SK-N-SH (cell line): Measurements from ENCODE around the gene AP1B1. TPM values are rescaled to one million over a fixed set of nuclear protein-coding genes. Genes with fewer than 3 reads are reported as not detected.

Source experiments
- CTCF ChIA-PET: fragments of 300-600, 350-600 bp; formaldehyde crosslinking; extraction: SDS; loops from one replicate; lab custom pipeline; 2021; lab: Yijun Ruan, JAX
- POLR2A ChIA-PET: fragments of 350-600 bp; sonication (Branson Sonifier 250); formaldehyde crosslinking; extraction: SDS; loops from one replicate; lab custom pipeline; 2020; ENCODE audit warnings: antibody characterized with exemption, inconsistent platforms; lab: Yijun Ruan, JAX
- DNase-seq: peaks from one replicate; pipeline ENCODE4 v3.0.0; 2012
- H2AFZ ChIP-seq: fragments of 200-600 bp; sonication (generic); 2 replicates; pipeline ENCODE4 v1.8.1; 2016; ENCODE audit warnings: antibody characterized with exemption, mild to moderate bottlenecking, low read depth
- H3F3A ChIP-seq: fragments of 200-600 bp; sonication (generic); replicated peaks from 2 replicates; pipeline ENCODE3; 2016; ENCODE audit warnings: antibody characterized with exemption, mild to moderate bottlenecking; ENCODE audit not compliant: insufficient read depth
- H3K27ac ChIP-seq, 2 experiments: fragments of 200-500 bp in 1 of 2; fragments of 200-600 bp in 1 of 2; sonication (Bioruptor generic) in 1 of 2; sonication (generic), shearing (Covaris generic) in 1 of 2; 2 replicates each; pipeline versions ENCODE4 v1.5.1 to v1.6.1; 2014 to 2016; ENCODE audit warnings: low read depth in 2 of 2, inconsistent platforms in 1 of 2, low read length in 1 of 2, mild to moderate bottlenecking in 1 of 2, mixed read lengths in 1 of 2
- H3K27me3 ChIP-seq: fragments of 200-600 bp; sonication (generic), shearing (Covaris generic); 2 replicates; pipeline ENCODE4 v1.6.1; 2016; ENCODE audit warnings: mixed run types; ENCODE audit not compliant: insufficient read depth
- H3K36me3 ChIP-seq, 2 experiments: fragments of 200-500 bp in 1 of 2; fragments of 200-600 bp in 1 of 2; sonication (Bioruptor generic) in 1 of 2; sonication (generic) in 1 of 2; replicated peaks in 1 of 2; 2 replicates each; pipeline versions ENCODE3 to v1.5.1; 2014 to 2016; ENCODE audit warnings: low read length in 1 of 2, mild to moderate bottlenecking in 1 of 2; ENCODE audit not compliant: insufficient read depth in 2 of 2, control insufficient read depth in 1 of 2
- H3K4me1 ChIP-seq, 2 experiments: fragments of 200-500 bp in 1 of 2; fragments of 200-600 bp in 1 of 2; sonication (Bioruptor generic) in 1 of 2; sonication (generic), shearing (Covaris generic) in 1 of 2; 2 replicates each; pipeline versions ENCODE4 v1.5.1 to v1.6.1; 2014 to 2016; ENCODE audit warnings: low read depth in 1 of 2, low read length in 1 of 2, mixed run types in 1 of 2; ENCODE audit not compliant: insufficient read depth in 2 of 2, control insufficient read depth in 1 of 2
- H3K4me2 ChIP-seq: fragments of 200-600 bp; sonication (generic), shearing (Covaris generic); 2 replicates; pipeline ENCODE4 v1.6.1; 2017; ENCODE audit warnings: mixed run types
- H3K4me3 ChIP-seq, 2 experiments: fragments of 200-500 bp in 1 of 2; fragments of 200-600 bp in 1 of 2; sonication (Bioruptor generic) in 1 of 2; sonication (generic), shearing (Covaris generic) in 1 of 2; 2 replicates each; pipeline versions ENCODE4 v1.5.1 to v1.8.1; 2014 to 2016; ENCODE audit warnings: low read depth in 2 of 2, inconsistent platforms in 1 of 2, low read length in 1 of 2, mild to moderate bottlenecking in 1 of 2, mixed read lengths in 1 of 2, moderate library complexity in 1 of 2
- H3K79me2 ChIP-seq: fragments of 200-600 bp; sonication (generic); 2 replicates; pipeline ENCODE4 v1.8.1; 2017; ENCODE audit warnings: mild to moderate bottlenecking; ENCODE audit not compliant: insufficient read depth
- H3K9ac ChIP-seq: fragments of 200-600 bp; sonication (generic); 2 replicates; pipeline ENCODE4 v1.6.1; 2017; ENCODE audit warnings: mixed run types
- H3K9me2 ChIP-seq: fragments of 200-600 bp; sonication (generic); 2 replicates; pipeline ENCODE4 v1.6.1; 2017; ENCODE audit warnings: mixed run types
- H3K9me3 ChIP-seq: fragments of 200-600 bp; sonication (generic); 2 replicates; pipeline ENCODE4 v1.6.1; 2017; ENCODE audit warnings: mixed run types, mild to moderate bottlenecking, moderate library complexity
- H4K20me1 ChIP-seq: fragments of 200-600 bp; sonication (generic); 2 replicates; pipeline ENCODE4 v1.6.1; 2017; ENCODE audit warnings: mild to moderate bottlenecking, mixed run types; ENCODE audit not compliant: insufficient read depth
- CHD2 ChIP-seq: fragments of 150-350 bp; IDR thresholded peaks from 2 replicates; pipeline ENCODE4 v1.6.1; 2018; ENCODE audit warnings: low read length; ENCODE audit not compliant: partially characterized antibody
- EP300 ChIP-seq, 2 experiments: IDR thresholded peaks; 2 replicates each; pipeline versions ENCODE4 v1.4.0 to v1.6.1; 2012; ENCODE audit warnings: borderline replicate concordance in 1 of 2, low read depth in 1 of 2, low read length in 1 of 2
- FOSL2 ChIP-seq: IDR thresholded peaks from 2 replicates; pipeline ENCODE4 v1.4.0; 2012; ENCODE audit warnings: low read depth, mild to moderate bottlenecking, moderate library complexity, borderline replicate concordance
- GABPA ChIP-seq: IDR thresholded peaks from 2 replicates; pipeline ENCODE4 v1.4.0; 2012; ENCODE audit warnings: low read depth, mild to moderate bottlenecking
- GATA2 ChIP-seq: sonication (generic); formaldehyde crosslinking; IDR thresholded peaks from 2 replicates; pipeline ENCODE4 v1.5.0; 2020; ENCODE audit warnings: mild to moderate bottlenecking, missing genetic modification reagents
- MXI1 ChIP-seq: IDR thresholded peaks from 2 replicates; pipeline ENCODE4 v1.6.1; 2012; ENCODE audit warnings: mild to moderate bottlenecking, low read depth, low read length, improper control_type of control experiment
- NRF1 ChIP-seq: IDR thresholded peaks from 2 replicates; pipeline ENCODE4 v1.6.1; 2012; ENCODE audit warnings: low read depth, mild to moderate bottlenecking, low read length
- RFX5 ChIP-seq: IDR thresholded peaks from 2 replicates; pipeline ENCODE4 v1.6.1; 2012; ENCODE audit warnings: mild to moderate bottlenecking, improper control_type of control experiment, low read length
- RXRA ChIP-seq: IDR thresholded peaks from 2 replicates; pipeline ENCODE4 v1.4.0; 2012; ENCODE audit warnings: low read depth, mild to moderate bottlenecking, borderline replicate concordance
- SMC3 ChIP-seq: IDR thresholded peaks from 2 replicates; pipeline ENCODE4 v1.6.1; 2012; ENCODE audit warnings: low read depth, low read length, improper control_type of control experiment
- TAF1 ChIP-seq: IDR thresholded peaks from 2 replicates; pipeline ENCODE4 v1.6.1; 2012; ENCODE audit warnings: low read depth, mild to moderate bottlenecking, low read length, moderate library complexity, borderline replicate concordance
- YY1 ChIP-seq: IDR thresholded peaks from 2 replicates; pipeline ENCODE4 v1.4.0; 2012; ENCODE audit warnings: low read depth, mild to moderate bottlenecking
- WGBS: methylation state at CpG from one replicate; pipeline ENCODE4 v1.1.6; 2017; ENCODE audit warnings: low lambda C conversion rate; 5-methylcytosine and 5-hydroxymethylcytosine counted together
- polyA plus RNA-seq, 3 experiments: library from polyadenylated mRNA; depleted of rRNA; stranded (reverse); fragments of >200 nt; gene quantifications; 2 replicates each; pipeline ENCODE4 v1.2.3, GENCODE V29; 2012
- TF ChIP-seq, protein P1 (sequence below): IDR thresholded peaks from 2 replicates; pipeline ENCODE4 v1.4.0; 2012; ENCODE audit warnings: low read depth, borderline replicate concordance
- TF ChIP-seq, protein P2 (sequence below): IDR thresholded peaks from 2 replicates; pipeline ENCODE4 v1.4.0; 2012; ENCODE audit warnings: low read depth, borderline replicate concordance

AP1B1 gene
- polyA plus RNA-seq, 1 of the 3 experiments (the other 2 are of a cell fraction): 51.9 TPM

DNA sequence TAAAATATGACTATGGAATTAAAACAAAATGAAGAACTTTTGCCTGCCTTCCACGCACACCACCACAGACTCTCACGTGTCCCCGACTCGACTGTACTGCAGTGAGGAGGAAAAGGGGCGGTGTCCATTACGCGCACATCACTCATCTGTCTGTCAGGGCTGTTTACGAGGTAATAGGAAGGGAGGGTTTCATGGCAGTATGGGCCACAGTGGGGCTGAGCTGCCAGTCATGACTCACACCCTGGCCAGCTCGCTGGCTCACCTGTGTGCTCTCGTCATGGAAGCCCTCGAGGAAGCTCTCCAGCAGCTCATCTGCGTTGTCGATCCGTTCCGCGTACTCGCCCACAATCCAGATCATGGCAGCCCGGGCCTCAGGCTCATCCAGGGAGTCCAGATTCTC is 39.4 kb downstream of the AP1B1 start:
- WGBS: 97% methylated on average over 18 of the region's 18 CpGs
- CTCF ChIA-PET: interaction anchor here (0.7 to 1.7 kb wide), 2 partner anchors 10 to 103 kb away, joined by 3 to 8 read pairs; no protein-coding TSS in a partner anchor

DNA sequence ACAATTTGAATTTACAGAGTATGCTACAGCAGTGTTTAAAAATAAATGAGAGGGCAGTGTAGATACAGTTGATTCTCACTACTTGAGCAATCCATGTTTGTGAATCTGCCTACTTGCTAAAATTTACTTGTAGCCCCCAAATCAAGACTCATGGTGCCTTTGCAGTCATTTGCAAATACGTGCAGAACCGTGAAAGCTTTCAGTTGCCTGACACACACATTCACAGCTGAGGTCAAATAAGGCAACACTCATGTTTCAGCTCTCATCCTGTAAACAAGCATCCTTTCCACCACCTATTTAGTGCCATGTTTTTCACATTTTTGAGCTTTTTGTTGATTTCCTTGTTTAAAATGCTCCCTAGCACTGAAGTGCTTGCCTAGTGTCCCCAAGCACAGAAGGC is 40.3 kb downstream of the AP1B1 start:
- Histone ChIP-seq H3K4me2 (no peak overlapping the region), H3K9me2 (no peaks in the 10 kb centered on the region), H3K79me2 (no peaks in the 10 kb centered on the region), H3F3A (peaks cover 26% of the 10 kb centered on the region), H3K9me3 (no peaks in the 10 kb centered on the region), H3K4me1 (peaks cover 18 to 35% of the 10 kb centered on the region in 2 experiments), H3K27me3 (no peaks in the 10 kb centered on the region), H4K20me1 (no peaks in the 10 kb centered on the region), H3K4me3 (no peak overlapping the region), H3K27ac (no peak overlapping the region), H2AFZ (no peak overlapping the region), H3K36me3 (peaks cover 28 to 65% of the 10 kb centered on the region in 2 experiments), H3K9ac (no peak overlapping the region)
- WGBS: 93% methylated on average over 2 of the region's 2 CpGs
- no peak for DNase-seq
- POLR2A ChIA-PET: no interaction called here
- CTCF ChIA-PET: interaction anchor here (1.2 to 2.2 kb wide), 3 partner anchors 11 to 54 kb away, joined by 3 to 11 read pairs (median 8); partner anchors contain the start of gene GAS2L1
- no peak for TF ChIP-seq NRF1
- no peak for TF ChIP-seq SMC3
- no peak for TF ChIP-seq FOSL2
- no peak for TF ChIP-seq YY1

More for the DNA sequence above, 39.4 kb downstream of the AP1B1 start:
- H3K27ac ChIP-seq: no peak overlapping the region
- H3K4me2 ChIP-seq: no peak overlapping the region
- peaks cover 18% of the 10 kb centered on the region for H3F3A ChIP-seq
- no peak overlapping the region for H2AFZ ChIP-seq
- H3K9ac ChIP-seq: no peak overlapping the region
- H4K20me1 ChIP-seq: no peaks in the 10 kb centered on the region
- POLR2A ChIA-PET: no interaction called here
- no peaks in the 10 kb centered on the region for H3K79me2 ChIP-seq
- H3K4me3 ChIP-seq: no peak overlapping the region
- H3K4me1 ChIP-seq: peaks cover 10 to 26% of the 10 kb centered on the region in 2 experiments; a peak in 3 of 4 replicates
- H3K9me3 ChIP-seq: no peaks in the 10 kb centered on the region
- H3K36me3 ChIP-seq: peaks cover 28 to 74% of the 10 kb centered on the region in 2 experiments
- DNase-seq: no peak
- H3K27me3 ChIP-seq: no peaks in the 10 kb centered on the region
- TF ChIP-seq TAF1: no peak
- no peak for TF ChIP-seq GABPA
- TF ChIP-seq SMC3: no peak
- no peak for TF ChIP-seq RXRA
- TF ChIP-seq, protein P1, sequence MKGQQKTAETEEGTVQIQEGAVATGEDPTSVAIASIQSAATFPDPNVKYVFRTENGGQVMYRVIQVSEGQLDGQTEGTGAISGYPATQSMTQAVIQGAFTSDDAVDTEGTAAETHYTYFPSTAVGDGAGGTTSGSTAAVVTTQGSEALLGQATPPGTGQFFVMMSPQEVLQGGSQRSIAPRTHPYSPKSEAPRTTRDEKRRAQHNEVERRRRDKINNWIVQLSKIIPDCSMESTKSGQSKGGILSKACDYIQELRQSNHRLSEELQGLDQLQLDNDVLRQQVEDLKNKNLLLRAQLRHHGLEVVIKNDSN: no peak
- no peak for TF ChIP-seq CHD2
- no peak for TF ChIP-seq RFX5
- TF ChIP-seq MXI1: no peak
- TF ChIP-seq, protein P2, sequence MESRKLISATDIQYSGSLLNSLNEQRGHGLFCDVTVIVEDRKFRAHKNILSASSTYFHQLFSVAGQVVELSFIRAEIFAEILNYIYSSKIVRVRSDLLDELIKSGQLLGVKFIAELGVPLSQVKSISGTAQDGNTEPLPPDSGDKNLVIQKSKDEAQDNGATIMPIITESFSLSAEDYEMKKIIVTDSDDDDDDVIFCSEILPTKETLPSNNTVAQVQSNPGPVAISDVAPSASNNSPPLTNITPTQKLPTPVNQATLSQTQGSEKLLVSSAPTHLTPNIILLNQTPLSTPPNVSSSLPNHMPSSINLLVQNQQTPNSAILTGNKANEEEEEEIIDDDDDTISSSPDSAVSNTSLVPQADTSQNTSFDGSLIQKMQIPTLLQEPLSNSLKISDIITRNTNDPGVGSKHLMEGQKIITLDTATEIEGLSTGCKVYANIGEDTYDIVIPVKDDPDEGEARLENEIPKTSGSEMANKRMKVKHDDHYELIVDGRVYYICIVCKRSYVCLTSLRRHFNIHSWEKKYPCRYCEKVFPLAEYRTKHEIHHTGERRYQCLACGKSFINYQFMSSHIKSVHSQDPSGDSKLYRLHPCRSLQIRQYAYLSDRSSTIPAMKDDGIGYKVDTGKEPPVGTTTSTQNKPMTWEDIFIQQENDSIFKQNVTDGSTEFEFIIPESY: no peak
- TF ChIP-seq YY1: no peak
- no peak for TF ChIP-seq GATA2 (CRISPR knock-in tag)
- no peak for TF ChIP-seq EP300 (IDR thresholded peaks at IDR 0.05; ENCODE audit: borderline replicate concordance in 1 of 2, low read depth in 1 of 2, low read length in 1 of 2)
- TF ChIP-seq, all 33 proteins: peak for 0
- H3K9me2 ChIP-seq: no peaks in the 10 kb centered on the region
